GM18507 (cell line): ENCODE measurements around the gene HOXB3.

ENCODE experiments used
- DNase-seq: peaks from one replicate; pipeline ENCODE4 v3.0.0; 2011; ENCODE audit warnings: low read depth; ENCODE audit not compliant: insufficient read length; ENCODE audit errors: extremely low spot score
- FAIRE-seq: peaks from 2 replicates; lab custom pipeline; 2011; peaks lifted over from hg19 to GRCh38; lab: Jason Lieb, UNC

The HOXB3 gene

DNA sequence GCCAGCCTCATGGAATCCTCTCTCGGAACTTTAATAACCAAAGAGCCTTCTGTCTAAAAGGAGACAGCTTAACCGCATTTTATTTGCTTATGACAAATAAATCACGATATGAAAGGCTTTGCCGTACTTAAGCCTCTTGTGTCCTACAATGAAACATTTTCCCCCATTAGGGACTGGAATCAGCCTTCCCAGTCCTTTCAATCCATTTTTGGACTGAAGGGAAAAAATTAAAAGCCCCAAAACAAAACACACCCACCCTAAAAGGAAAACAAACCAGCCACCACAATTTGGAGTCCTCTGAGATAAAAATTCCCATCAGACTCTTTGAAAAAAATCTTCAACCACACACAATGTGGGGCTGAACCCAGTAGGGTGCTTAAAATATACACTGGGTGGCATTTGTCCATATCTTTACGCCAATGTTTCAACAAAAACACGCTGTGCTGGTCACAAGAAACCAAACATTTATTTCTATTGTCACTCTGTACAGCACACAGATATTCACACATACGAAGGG, 14.9 kb downstream of the HOXB3 start:
- FAIRE-seq (no peak), DNase-seq (no peak)

DNA sequence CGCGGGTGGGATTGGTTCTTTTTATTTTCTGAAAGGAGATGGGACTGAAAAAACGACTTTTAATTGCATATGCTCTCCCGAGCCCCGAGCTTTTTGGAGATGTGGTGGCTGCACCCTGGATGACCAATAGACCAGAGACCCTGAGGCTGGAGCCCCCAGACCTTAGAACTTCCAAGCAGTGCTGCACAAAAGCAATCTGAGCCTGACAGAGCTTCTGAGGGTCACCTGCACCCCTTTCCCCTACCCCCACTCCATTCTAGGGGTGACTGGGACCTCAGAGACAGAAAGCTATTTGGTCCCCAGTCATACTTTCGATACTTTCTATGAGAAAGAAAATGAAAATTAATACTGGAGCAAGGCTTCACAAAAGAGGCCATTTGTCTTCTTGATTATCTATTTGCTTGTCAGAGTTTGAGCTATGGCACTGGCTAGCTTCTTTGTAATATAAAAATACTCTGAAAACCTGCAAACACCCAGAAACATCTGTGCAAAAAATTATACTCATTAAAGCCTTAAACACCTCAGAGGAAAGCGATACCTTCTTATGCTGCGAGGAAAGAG, 15.5 kb downstream of the HOXB3 start:
- DNase-seq, result no peak
- FAIRE-seq, result no peak

DNA sequence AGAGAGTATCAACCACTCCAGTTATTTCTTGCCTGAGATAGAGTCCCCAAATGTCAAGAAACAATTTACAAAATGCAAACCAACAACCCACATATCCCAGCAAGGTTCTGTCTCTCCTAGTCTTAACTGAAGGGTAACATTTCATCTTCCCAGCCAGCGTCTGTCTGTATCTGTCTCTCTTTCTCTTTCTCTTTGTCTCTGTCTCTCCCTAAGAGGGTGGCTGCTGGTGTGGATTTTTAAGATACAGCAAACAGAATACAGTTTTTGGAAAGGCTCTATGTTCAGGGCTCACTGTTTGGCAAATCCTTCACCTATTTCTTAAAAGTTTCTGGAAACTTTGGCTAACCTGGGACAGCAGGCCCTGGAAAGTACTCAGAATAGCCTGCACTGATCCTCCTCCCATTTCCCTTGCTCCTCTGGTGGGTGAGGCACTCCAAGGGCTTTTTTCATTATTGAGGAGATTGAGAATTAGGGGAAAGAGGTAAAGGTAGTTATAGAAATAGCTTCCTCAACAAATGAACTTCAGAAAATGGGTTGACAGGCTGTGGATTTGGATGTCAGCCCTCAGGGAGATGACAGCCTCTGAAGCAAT, 18.1 kb downstream of the HOXB3 start:
- no peak for DNase-seq
- FAIRE-seq, result no peak

DNA sequence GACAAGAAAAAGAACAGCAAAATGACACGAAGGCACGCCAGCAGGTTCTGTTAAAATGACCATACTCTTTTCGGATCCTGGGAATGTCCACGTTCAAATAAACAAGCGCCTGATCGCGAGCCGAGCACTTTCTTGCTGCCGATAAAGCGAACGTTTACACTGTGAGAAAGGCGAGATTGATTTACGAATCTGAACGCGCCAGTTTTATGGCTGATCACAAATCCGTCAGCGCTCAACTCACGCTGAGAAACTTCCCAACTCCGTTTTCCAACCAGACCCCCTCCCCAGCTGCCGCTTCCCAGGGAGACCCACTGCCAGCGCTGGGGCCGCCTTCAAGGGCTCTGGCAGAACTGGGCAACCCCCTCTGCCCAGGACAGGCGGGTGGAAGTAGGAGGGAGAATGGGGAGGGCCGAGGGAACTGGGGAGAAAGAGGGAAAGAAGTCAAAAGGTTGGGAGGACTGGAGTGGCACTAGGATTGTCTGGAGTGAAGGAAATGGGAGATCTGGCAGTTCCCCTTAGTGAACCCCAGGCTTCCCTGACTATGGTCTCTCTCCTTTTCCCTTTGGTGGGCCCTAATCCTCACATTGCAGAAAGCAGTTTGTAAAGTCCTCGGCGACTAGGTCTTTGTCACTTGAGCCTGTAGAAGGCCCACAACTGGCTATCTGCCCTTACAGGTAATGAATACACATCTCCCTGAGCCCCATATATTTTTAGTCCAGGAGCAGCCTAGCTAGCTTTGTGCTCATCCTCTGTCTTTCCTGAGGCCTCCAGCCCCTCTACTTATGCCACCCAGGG, 18.8 kb downstream of the HOXB3 start:
- no peak for DNase-seq
- FAIRE-seq, result no peak

DNA sequence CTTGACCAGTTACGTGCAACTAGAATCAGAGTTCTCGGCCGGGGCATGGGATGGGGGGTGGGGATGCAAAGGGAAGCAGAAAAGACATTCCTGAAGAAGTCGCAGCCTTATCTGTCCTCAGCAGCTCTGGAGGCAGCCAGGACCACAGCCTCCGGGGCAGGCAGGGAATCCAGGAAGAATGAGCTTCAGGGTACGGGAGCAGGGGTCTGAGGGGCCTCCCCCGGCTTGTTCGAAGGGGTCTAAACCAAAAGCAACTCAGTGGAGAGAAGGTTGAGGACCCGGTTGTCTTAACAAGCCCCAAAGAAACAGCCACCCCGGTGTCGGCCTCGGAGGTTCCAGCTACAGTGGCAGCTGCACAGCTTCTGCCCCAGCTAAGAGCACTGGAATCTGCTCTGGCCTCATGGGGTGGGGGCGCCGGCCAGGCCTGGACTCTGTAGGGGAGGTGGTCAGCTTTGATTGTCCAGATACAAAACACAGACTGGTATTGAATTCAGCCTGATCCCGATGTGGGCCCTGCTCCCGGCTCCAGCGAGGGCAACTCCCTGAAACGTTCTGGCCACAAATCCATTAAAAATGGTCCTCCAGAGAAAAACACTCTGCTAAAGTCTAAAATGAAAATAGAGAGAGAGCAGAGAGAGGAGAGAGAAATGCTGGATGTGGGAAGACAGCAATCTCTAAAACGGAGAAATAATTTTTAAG, 19.6 kb downstream of the HOXB3 start:
- FAIRE-seq (no peak), DNase-seq (no peak)

DNA sequence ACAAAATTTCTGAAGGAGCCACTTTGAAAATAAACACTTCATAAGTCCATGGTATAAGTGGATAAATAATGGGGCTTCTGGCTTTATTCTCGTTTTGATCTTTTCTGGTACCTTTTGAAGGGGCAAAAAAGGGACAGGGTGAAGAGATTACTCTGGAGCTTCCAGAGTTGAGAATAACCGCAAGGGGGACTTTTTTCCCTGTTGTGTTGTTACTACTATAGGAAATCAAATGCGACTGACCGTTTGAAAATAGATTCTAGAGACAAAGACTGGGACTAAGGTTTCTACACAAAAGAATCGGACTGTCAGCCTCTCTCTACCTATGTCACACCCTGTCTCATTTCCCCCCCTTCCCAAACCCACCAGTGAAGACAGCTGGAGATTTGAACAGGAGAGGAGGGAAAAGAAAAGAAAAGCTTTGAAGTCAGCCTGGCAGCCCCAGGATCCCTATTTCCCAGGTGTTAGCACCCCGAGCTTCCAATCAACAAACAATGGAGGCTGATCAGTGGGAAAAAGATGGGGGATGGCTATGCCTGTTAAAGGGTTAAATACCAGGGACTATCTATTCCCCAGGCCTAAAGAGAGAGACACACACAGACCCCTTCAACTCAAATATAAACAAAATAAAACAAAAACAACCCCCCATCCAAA, 20.2 kb downstream of the HOXB3 start:
- FAIRE-seq (no peak), DNase-seq (no peak)

DNA sequence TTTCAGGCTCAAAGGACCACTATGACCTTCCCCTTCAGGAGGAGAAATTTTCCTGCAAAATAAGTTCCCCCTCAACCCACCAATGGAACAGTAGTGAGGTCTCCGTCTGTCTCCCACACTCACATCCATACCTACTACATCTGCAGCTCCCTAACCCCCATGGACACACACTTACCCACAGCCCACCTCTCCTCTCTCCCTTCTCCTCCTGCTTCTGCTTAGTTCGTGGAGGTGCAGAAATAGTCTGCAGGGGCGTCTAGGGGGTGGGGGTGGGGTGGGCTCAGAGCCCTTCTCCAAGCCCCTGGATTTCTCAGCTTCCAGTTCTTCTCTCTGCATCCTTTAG, 20.8 kb downstream of the HOXB3 start:
- FAIRE-seq (no peak), DNase-seq (no peak)

DNA sequence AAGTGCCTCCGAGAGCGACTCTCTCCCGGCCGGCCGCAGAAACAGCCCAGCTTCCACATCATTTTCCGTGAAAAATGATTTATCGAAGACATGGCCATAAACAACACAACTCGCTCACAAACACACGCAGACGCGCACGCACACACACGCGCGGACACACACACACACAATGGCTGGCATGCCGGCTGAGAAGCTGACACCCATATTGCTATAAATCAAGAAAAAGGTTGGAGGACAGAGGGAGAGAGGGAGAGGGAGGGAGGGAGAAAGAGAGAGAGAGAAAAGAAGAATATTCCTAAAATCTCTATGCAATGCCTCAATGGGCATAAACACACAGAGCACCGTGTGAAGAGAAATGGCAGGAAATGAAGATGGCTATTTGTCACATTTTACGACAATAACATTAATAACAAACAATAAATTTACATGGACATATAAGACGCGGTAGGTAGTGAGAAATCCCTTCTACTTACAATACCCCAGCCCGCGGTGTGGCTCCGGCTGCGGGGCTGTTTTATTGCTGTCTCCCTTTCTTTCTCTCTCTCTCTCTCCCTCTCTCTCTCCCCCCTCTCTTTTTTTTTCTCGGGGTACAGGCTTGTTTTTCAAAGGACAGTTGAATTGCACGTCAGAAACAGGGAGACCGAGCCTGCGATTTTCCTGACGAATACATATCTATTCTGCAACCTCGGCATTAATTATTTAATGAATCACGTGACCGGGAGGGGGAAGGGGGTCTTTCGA, 21.4 kb downstream of the HOXB3 start:
- no peak for DNase-seq
- FAIRE-seq, result no peak

DNA sequence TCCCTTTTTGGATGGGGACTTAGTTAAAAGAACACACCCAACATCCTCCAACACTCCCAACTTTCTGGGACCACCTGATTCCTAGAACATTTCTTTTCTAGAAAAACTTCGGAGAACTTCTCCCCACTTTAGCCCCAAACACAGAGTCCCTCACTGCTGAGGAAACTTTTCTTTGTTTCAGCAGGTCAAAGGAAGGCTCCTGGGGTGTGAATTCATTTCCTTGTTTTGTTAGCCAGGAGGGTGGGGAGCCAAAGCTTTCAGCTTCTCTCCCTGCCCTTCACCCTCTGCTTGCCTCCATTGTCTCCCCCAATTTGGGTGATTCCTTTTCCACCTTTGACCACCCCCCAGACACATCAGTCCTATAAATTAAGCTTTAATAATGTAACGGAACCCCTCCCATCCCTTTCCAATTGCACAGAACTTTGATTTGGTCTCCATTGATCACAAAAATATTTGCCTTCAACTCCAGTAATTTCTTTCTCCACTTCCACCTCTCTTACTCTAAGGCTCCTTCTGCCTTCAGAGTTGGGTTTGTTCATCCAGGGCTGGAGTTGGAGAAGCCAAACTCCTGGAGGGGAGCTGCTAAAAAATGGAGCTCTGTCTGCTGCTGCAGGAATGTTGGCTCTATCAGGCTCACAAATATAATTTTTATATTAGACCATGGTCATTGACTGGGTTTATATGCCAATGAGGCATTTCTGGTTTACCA, 22.2 kb downstream of the HOXB3 start:
- FAIRE-seq (no peak), DNase-seq (no peak)

DNA sequence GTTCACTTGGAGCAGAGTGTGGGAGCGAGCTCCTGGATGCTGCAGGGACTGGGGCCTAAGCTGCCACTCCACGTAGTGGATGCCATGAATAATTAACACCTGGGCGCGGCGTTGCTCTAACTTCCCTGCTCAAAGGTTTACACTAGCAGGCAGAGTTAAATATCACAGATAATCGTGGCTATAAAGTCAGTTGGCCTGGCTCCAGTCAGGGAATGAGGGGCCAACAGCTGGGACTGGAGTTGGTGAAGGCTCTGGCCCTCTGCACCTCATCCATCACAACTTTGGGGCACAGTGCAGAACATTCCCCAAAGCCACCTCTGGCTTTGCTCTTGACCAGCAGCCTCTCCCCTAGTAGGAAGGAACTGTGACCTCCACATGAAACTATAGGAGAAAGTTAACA, 22.8 kb downstream of the HOXB3 start:
- FAIRE-seq, result no peak
- DNase-seq, result no peak

DNA sequence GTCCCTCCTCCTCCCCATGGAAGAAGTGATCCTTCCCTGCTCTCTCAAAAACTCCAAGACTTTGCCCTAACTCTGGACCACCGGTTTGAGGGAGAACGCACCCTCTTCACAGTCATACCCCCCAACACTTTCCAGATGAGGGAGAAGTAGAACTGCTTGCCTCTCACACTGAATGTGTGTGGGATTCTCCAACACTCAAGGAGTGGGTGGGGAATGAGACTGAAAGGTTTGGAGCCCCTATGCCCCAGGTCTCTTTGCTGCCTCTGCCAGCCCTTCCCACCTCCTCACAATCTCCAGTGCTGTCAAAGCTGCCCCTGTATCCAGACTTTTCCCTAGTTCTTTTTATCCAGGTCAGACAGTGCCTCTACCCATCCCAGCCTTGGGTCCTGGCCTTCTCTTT, 23.3 kb downstream of the HOXB3 start:
- FAIRE-seq (no peak), DNase-seq (no peak)

DNA sequence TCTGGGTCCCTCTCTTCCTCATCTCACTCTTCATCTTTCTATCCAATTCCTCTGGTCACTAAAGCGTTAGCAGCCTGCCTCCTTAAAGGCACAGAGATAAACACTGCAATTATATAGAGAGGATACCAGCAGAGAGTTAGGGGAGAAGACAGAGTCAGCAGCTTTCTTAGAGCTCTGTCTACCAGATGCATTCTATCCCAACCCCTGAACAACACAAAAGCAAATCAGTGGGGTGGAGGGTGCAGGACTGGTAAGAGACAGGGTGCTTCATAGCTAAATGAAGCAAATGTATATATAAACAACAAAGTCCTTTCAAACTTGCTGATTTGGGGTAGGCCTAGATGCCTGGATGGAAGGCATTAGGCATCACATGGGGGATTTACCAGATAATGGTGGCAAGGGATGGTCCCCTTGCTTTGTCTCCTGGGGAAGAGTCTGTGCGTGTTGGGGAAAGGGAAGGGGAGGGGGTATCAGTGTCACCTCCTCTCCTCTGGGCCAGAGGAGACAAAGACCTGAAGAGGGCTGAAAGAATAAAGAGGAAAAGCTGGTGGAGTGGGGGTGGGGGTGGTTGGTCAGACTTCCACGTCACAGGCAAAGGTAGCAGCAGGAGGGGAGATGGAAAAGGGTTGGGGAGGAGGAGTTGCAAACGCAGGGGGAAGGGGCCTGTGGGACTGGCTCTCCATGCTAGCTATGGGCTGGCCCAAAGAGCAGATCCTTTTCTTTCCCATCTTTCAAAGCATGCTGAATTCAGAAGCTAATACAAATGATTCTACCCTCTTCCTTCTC, 23.9 kb downstream of the HOXB3 start:
- no peak for DNase-seq
- no peak for FAIRE-seq

DNA sequence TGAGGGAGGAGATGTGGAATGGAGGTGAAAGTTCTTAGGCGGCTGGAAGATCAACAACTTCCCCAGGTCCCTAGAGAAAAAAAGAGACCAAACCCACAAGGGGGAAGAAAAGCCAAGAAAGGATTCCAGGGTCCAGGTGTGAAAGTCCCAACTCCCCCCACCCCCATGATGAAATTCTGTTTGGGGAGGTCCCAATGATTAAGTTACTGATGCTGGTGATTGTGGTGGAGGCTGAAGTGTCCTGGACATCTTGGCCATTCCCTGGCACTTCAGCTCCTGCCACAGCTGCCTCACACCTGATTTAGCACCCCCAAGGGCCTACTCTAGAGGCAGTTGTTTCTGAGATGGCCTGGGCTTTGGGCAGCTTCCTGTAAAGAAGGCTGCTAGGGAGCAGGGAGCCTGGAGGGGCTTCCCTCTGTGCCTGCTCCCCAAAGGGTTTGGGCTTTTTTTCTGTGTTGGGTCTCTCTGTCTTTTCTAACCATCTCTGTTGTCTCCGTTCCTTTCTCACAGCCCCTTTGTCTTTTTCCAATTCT, 25.0 kb downstream of the HOXB3 start:
- FAIRE-seq (no peak), DNase-seq (no peak)

DNA sequence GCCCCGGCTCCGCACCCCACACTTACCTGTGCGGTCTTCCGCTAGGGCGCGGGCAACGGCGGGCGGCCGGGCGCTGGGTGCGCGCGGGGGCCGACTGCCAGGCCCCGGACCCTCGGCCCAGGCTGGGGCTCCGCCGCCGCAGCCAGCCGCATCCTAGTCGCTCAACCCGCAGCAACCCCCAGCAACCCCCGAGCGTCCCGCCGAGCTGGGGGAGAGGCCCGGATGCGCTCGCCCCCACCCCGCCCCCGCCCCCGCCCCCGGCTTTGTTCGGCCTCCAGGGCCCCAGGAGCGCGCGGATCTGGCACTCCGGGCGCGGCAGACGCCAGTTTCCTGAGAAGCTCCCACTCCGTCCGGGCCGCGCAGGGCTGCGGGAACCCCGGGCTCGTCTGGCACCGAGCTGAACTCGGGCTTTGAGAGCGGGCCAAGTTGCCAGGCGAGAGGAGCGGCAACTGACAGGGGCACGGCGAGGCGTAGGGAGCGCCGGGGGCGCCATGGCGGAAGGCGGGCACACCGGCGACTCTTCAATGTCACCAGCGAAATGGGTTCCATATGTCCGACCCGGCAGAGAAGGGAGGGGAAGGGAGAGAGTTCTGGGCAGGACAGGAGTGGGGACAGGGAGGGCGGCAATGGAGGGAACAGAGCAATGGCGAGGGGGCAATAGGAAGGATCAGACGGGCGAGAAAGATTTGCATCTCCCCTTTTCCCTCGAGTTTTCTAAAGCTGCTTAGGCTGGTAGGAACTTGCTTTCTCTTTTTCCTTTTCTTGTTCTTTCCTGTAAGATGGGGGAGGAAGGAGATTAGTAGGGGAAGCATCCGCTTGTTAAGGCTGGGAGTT, 25.6 kb downstream of the HOXB3 start:
- no peak for DNase-seq
- no peak for FAIRE-seq

DNA sequence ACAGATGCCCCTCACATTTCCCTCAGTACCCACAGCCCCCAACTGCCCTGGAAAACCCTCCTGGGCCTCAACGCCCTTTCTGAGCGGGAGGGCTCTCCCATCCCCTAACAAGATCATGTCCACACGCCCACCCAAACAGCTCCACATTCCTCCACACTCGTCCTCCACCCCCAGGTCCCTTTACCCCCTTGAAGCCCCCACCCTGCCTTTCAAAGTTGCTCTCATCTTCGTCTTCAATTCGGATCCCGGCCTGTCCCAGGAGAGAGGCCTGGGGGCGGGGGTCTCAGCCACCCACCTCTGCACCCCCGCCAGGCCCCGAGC, 26.2 kb downstream of the HOXB3 start:
- no peak for DNase-seq
- no peak for FAIRE-seq

DNA sequence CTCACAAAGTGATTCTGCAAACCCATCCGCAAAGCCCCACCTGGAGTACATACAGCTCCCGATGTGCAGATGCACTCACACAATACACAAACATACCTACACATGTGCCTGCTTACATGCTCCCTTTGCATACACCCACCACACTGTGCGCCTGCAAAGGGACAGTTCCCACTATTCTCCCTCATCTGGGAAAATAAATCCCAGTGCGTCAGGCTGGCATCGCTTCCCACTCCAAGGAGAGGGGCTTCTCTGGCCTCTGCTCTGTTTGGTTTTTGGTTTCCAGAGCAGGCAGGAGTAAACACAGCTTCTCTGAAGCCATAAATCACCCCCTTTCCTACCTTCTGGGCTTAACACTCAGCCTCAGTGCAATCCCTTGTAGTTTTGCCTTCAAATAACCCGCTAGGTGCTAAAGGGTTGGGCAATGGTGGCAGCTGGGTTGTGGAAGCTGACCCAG, 26.6 kb downstream of the HOXB3 start:
- no peak for DNase-seq
- FAIRE-seq, result no peak

DNA sequence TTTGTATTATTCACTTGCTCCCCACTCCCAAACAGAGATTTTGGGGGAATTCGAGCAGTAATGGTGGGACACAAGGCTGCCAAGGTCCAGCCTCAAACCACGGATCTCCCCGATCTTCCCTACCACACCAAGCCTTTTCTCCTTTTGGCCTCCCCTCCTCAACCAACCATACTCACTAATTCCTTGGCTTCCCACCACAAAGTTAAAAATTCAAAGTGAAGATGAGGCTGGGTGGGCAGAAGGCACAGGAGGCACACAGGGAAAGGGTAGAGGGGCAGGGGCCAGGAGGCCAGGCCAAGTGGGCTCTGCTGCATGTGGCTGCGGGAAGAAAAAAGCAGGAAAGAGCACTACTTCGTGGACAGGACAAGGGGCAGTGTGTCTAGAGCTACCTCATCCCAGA, 27.1 kb downstream of the HOXB3 start:
- FAIRE-seq (no peak), DNase-seq (no peak)
